ENCODE results near the gene OSBPL10. TPM values are rescaled to one million over a fixed set of nuclear protein-coding genes. Genes with fewer than 3 reads are reported as not detected.

Gene OSBPL10
- total RNA-seq, 1 donor from 2014 or later: 3.8 TPM

GRCh38 chr3:31721676-31722075 is 259.4 kb downstream of the OSBPL10 start:
- H3K36me3 Mint-ChIP-seq (ENCODE audit: unreplicated experiment): no peaks in the 10 kb centered on the region
- no peaks in the 10 kb centered on the region for H3K27me3 Mint-ChIP-seq (ENCODE audit: unreplicated experiment)
- no peak overlapping the region for H3K4me3 Mint-ChIP-seq (ENCODE audit: unreplicated experiment)
- no peak overlapping the region for H3K27ac Mint-ChIP-seq (ENCODE audit: unreplicated experiment)
- peaks cover 2% of the 10 kb centered on the region for H3K4me1 Mint-ChIP-seq (ENCODE audit: low read depth, unreplicated experiment)
- no peak for DNase-seq
- no peak for TF ChIP-seq CTCF (IDR thresholded peaks at IDR 0.05; ENCODE audit: partially characterized antibody, unreplicated experiment)
- no peaks in the 10 kb centered on the region for H3K9me3 Mint-ChIP-seq (ENCODE audit: unreplicated experiment)

GRCh38 chr3:31714495-31715280 is 266.4 kb downstream of the OSBPL10 start:
- H3K4me3 Mint-ChIP-seq (ENCODE audit: unreplicated experiment): no peak overlapping the region
- TF ChIP-seq CTCF (IDR thresholded peaks at IDR 0.05; ENCODE audit: partially characterized antibody, unreplicated experiment): no peak
- peaks cover 5% of the 10 kb centered on the region for H3K36me3 Mint-ChIP-seq (ENCODE audit: unreplicated experiment)
- DNase-seq: no peak
- peaks cover 2% of the 10 kb centered on the region for H3K9me3 Mint-ChIP-seq (ENCODE audit: unreplicated experiment)
- H3K27ac Mint-ChIP-seq (ENCODE audit: unreplicated experiment): no peak overlapping the region
- peaks cover 2% of the 10 kb centered on the region for H3K27me3 Mint-ChIP-seq (ENCODE audit: unreplicated experiment)
- peaks cover 2% of the 10 kb centered on the region for H3K4me1 Mint-ChIP-seq (ENCODE audit: low read depth, unreplicated experiment)

- no peak for DNase-seq
- no peak for TF ChIP-seq CTCF (IDR thresholded peaks at IDR 0.05; ENCODE audit: partially characterized antibody, unreplicated experiment)
- Mint-ChIP-seq H3K4me1 (ENCODE audit: low read depth, unreplicated experiment) (peaks cover 8% of the 10 kb centered on the region), H3K4me3 (ENCODE audit: unreplicated experiment) (no peak overlapping the region), H3K36me3 (ENCODE audit: unreplicated experiment) (peaks cover 5% of the 10 kb centered on the region), H3K27ac (ENCODE audit: unreplicated experiment) (no peak overlapping the region), H3K27me3 (ENCODE audit: unreplicated experiment) (peaks cover 2% of the 10 kb centered on the region), H3K9me3 (ENCODE audit: unreplicated experiment) (peaks cover 2% of the 10 kb centered on the region)
These were observed 267.2 kb downstream of the OSBPL10 start for GRCh38 chr3:31713816-31714215.

GRCh38 chr3:31710123-31710803 is 270.8 kb downstream of the OSBPL10 start:
- DNase-seq: no peak
- peaks cover 18% of the 10 kb centered on the region for H3K4me1 Mint-ChIP-seq (ENCODE audit: low read depth, unreplicated experiment)
- peaks cover 2% of the 10 kb centered on the region for H3K9me3 Mint-ChIP-seq (ENCODE audit: unreplicated experiment)
- peaks cover 5% of the 10 kb centered on the region for H3K36me3 Mint-ChIP-seq (ENCODE audit: unreplicated experiment)
- no peak overlapping the region for H3K4me3 Mint-ChIP-seq (ENCODE audit: unreplicated experiment)
- no peak overlapping the region for H3K27ac Mint-ChIP-seq (ENCODE audit: unreplicated experiment)
- peaks cover 4% of the 10 kb centered on the region for H3K27me3 Mint-ChIP-seq (ENCODE audit: unreplicated experiment)
- no peak for TF ChIP-seq CTCF (IDR thresholded peaks at IDR 0.05; ENCODE audit: partially characterized antibody, unreplicated experiment)

- Mint-ChIP-seq H3K4me3 (ENCODE audit: unreplicated experiment) (no peak overlapping the region), H3K27me3 (ENCODE audit: unreplicated experiment) (peaks cover 4% of the 10 kb centered on the region), H3K9me3 (ENCODE audit: unreplicated experiment) (peaks cover 2% of the 10 kb centered on the region), H3K4me1 (ENCODE audit: low read depth, unreplicated experiment) (peaks cover 24% of the 10 kb centered on the region), H3K27ac (ENCODE audit: unreplicated experiment) (no peak overlapping the region), H3K36me3 (ENCODE audit: unreplicated experiment) (peaks cover 5% of the 10 kb centered on the region)
- TF ChIP-seq CTCF (IDR thresholded peaks at IDR 0.05; ENCODE audit: partially characterized antibody, unreplicated experiment): no peak
- no peak for DNase-seq
These were observed 271.5 kb downstream of the OSBPL10 start for GRCh38 chr3:31709526-31709925.

Measured in glutamatergic neuron (in vitro differentiated cells).